Trophoblast cell (in vitro differentiated cells and primary cell): ENCODE data around the gene PRDM1.

Source experiments
- DNase-seq, 2 donors: peaks; one replicate each; pipeline ENCODE4 v3.0.0-alpha.2; 2016
- H2AFZ ChIP-seq: 2 replicates; pipeline ENCODE4 v1.6.1; 2013; ENCODE audit warnings: low read length, moderate library complexity, mild to moderate bottlenecking; ENCODE audit not compliant: insufficient read depth, poor library complexity
- H2AK5ac ChIP-seq: 2 replicates; pipeline ENCODE4 v1.6.1; 2013; ENCODE audit warnings: mild to moderate bottlenecking, low read length
- H2BK120ac ChIP-seq: 2 replicates; pipeline ENCODE4 v1.6.1; 2013; ENCODE audit warnings: low read length, mild to moderate bottlenecking, moderate library complexity; ENCODE audit not compliant: insufficient read depth, poor library complexity
- H2BK12ac ChIP-seq: 2 replicates; pipeline ENCODE4 v1.6.1; 2013; ENCODE audit warnings: mild to moderate bottlenecking, low read length, moderate library complexity
- H2BK5ac ChIP-seq: 2 replicates; pipeline ENCODE4 v1.6.1; 2013; ENCODE audit warnings: low read length, low read depth, moderate library complexity, mild to moderate bottlenecking; ENCODE audit not compliant: poor library complexity
- H3K14ac ChIP-seq: 2 replicates; pipeline ENCODE4 v1.6.1; 2013; ENCODE audit warnings: mild to moderate bottlenecking, low read length
- H3K18ac ChIP-seq: 2 replicates; pipeline ENCODE4 v1.6.1; 2013; ENCODE audit warnings: mild to moderate bottlenecking, low read length
- H3K23ac ChIP-seq: 2 replicates; pipeline ENCODE4 v1.6.1; 2013; ENCODE audit warnings: low read length
- H3K27ac ChIP-seq: 2 replicates; pipeline ENCODE4 v1.5.1; 2013; ENCODE audit warnings: low read depth, mild to moderate bottlenecking, inconsistent platforms, low read length, moderate library complexity
- H3K27me3 ChIP-seq: 2 replicates; pipeline ENCODE4 v1.6.1; 2013; ENCODE audit warnings: inconsistent platforms, mild to moderate bottlenecking, low read length, moderate library complexity; ENCODE audit not compliant: insufficient read depth
- H3K36me3 ChIP-seq, 2 experiments: 1 replicate in 1 of 2; 2 replicates in 1 of 2; pipeline ENCODE4 v1.6.1; 2013; ENCODE audit warnings: low read length in 2 of 2, mild to moderate bottlenecking in 2 of 2, moderate library complexity in 1 of 2; ENCODE audit not compliant: insufficient read depth in 2 of 2, control insufficient read depth in 1 of 2
- H3K4ac ChIP-seq: 2 replicates; pipeline ENCODE4 v1.6.1; 2013; ENCODE audit warnings: low read depth, mild to moderate bottlenecking, low read length, moderate library complexity
- H3K4me1 ChIP-seq, 2 experiments: 1 replicate in 1 of 2; 2 replicates in 1 of 2; pipeline ENCODE4 v1.6.1; 2013; ENCODE audit warnings: low read length in 2 of 2, mild to moderate bottlenecking in 2 of 2, moderate library complexity in 1 of 2; ENCODE audit not compliant: insufficient read depth in 2 of 2, control insufficient read depth in 1 of 2
- H3K4me2 ChIP-seq: 2 replicates; pipeline ENCODE4 v1.6.1; 2013; ENCODE audit warnings: inconsistent platforms, mild to moderate bottlenecking, low read length, moderate library complexity
- H3K4me3 ChIP-seq: 2 replicates; pipeline ENCODE4 v1.5.1; 2013; ENCODE audit warnings: mild to moderate bottlenecking, low read depth, low read length, inconsistent platforms
- H3K79me1 ChIP-seq: one replicate; pipeline ENCODE4 v1.6.1; 2013; ENCODE audit warnings: low read length
- H3K79me2 ChIP-seq: 2 replicates; pipeline ENCODE4 v1.6.1; 2013; ENCODE audit warnings: low read length, mild to moderate bottlenecking; ENCODE audit not compliant: control insufficient read depth, insufficient read depth, poor library complexity
- H3K9ac ChIP-seq: 2 replicates; pipeline ENCODE4 v1.6.1; 2013; ENCODE audit warnings: mild to moderate bottlenecking, low read length
- H3K9me3 ChIP-seq: 2 replicates; pipeline ENCODE4 v1.6.1; 2013; ENCODE audit warnings: low read depth, mild to moderate bottlenecking, control low read depth, inconsistent platforms, low read length; ENCODE audit not compliant: insufficient read depth
- H4K12ac ChIP-seq: 2 replicates; pipeline ENCODE4 v1.6.1; 2013; ENCODE audit warnings: low read depth, mild to moderate bottlenecking, low read length, moderate library complexity
- H4K8ac ChIP-seq: 2 replicates; pipeline ENCODE4 v1.6.1; 2013; ENCODE audit warnings: low read depth, mild to moderate bottlenecking, low read length, moderate library complexity
- H4K91ac ChIP-seq: one replicate; pipeline ENCODE4 v1.6.1; 2013; ENCODE audit warnings: low read depth, mild to moderate bottlenecking, low read length, moderate library complexity
- WGBS: extraction: QIAGEN DNeasy Blood & Tissue Kit; methylation state at CpG from one replicate; pipeline ENCODE4 v1.1.7; 2013; ENCODE audit warnings: missing lambda C conversion rate; ENCODE audit not compliant: insufficient read length, insufficient coverage; ENCODE audit errors: extremely low coverage; 5-methylcytosine and 5-hydroxymethylcytosine counted together

The PRDM1 gene

GRCh38 chr6:106056060-106056745 lies 29.9 kb upstream of the PRDM1 start:
- H2AK5ac ChIP-seq, result no peak overlapping the region

GRCh38 chr6:106056746-106057390 lies 29.3 kb upstream of the PRDM1 start:
- H4K12ac ChIP-seq, result no peak overlapping the region

More at GRCh38 chr6:106056060-106056745, 29.9 kb upstream of the PRDM1 start:
- no peak overlapping the region for H4K12ac ChIP-seq
- no peak overlapping the region for H3K4me3 ChIP-seq
- no peak overlapping the region for H3K4ac ChIP-seq
- no peak overlapping the region for H3K23ac ChIP-seq
- no peak overlapping the region for H3K14ac ChIP-seq
- no peak for DNase-seq
- no peak overlapping the region for H2BK12ac ChIP-seq
- no peaks in the 10 kb centered on the region for H3K4me1 ChIP-seq
- no peak overlapping the region for H3K18ac ChIP-seq
- no CpG with 5 or more reads among the region's 5 CpGs for WGBS
- no peak overlapping the region for H2AFZ ChIP-seq
- no peak overlapping the region for H4K91ac ChIP-seq
- no peak overlapping the region for H3K4me2 ChIP-seq
- H3K9ac ChIP-seq, result no peak overlapping the region
- no peaks in the 10 kb centered on the region for H3K9me3 ChIP-seq
- no peak overlapping the region for H4K8ac ChIP-seq
- no peak overlapping the region for H2BK120ac ChIP-seq
- no peak overlapping the region for H3K27ac ChIP-seq
- H3K27me3 ChIP-seq, result peaks cover 5% of the 10 kb centered on the region
- H2BK5ac ChIP-seq, result no peak overlapping the region
- no peaks in the 10 kb centered on the region for H3K79me1 ChIP-seq
- H3K79me2 ChIP-seq, result no peaks in the 10 kb centered on the region
- H3K36me3 ChIP-seq, result no peaks in the 10 kb centered on the region

GRCh38 chr6:106059331-106059730 lies 26.8 kb upstream of the PRDM1 start:
- H3K4me2 ChIP-seq, result no peak overlapping the region
- H3K4me1 ChIP-seq, result no peaks in the 10 kb centered on the region
- no peaks in the 10 kb centered on the region for H3K9me3 ChIP-seq
- WGBS, result no CpG with 5 or more reads among the region's 2 CpGs
- no peak overlapping the region for H4K8ac ChIP-seq
- no peak overlapping the region for H3K4ac ChIP-seq
- no peak overlapping the region for H2AFZ ChIP-seq
- no peak overlapping the region for H4K12ac ChIP-seq
- H3K27ac ChIP-seq, result no peak overlapping the region
- H2BK120ac ChIP-seq, result no peak overlapping the region
- H3K4me3 ChIP-seq, result no peak overlapping the region
- H3K36me3 ChIP-seq, result no peaks in the 10 kb centered on the region
- H3K79me1 ChIP-seq, result no peaks in the 10 kb centered on the region
- no peak for DNase-seq
- no peak overlapping the region for H3K14ac ChIP-seq
- H3K9ac ChIP-seq, result no peak overlapping the region
- H3K23ac ChIP-seq, result no peak overlapping the region
- H3K27me3 ChIP-seq, result peaks cover 5% of the 10 kb centered on the region
- no peak overlapping the region for H3K18ac ChIP-seq
- H2AK5ac ChIP-seq, result no peak overlapping the region
- H2BK5ac ChIP-seq, result no peak overlapping the region
- no peaks in the 10 kb centered on the region for H3K79me2 ChIP-seq
- no peak overlapping the region for H2BK12ac ChIP-seq
- H4K91ac ChIP-seq, result no peak overlapping the region

More at GRCh38 chr6:106056746-106057390, 29.3 kb upstream of the PRDM1 start:
- H2BK120ac ChIP-seq, result no peak overlapping the region
- H3K4ac ChIP-seq, result no peak overlapping the region
- H4K8ac ChIP-seq, result no peak overlapping the region
- H3K4me2 ChIP-seq, result no peak overlapping the region
- no peak overlapping the region for H2BK12ac ChIP-seq
- H3K23ac ChIP-seq, result no peak overlapping the region
- H2BK5ac ChIP-seq, result no peak overlapping the region
- no peak overlapping the region for H3K4me3 ChIP-seq
- no peaks in the 10 kb centered on the region for H3K79me2 ChIP-seq
- H2AK5ac ChIP-seq, result no peak overlapping the region
- H4K91ac ChIP-seq, result no peak overlapping the region
- H3K14ac ChIP-seq, result no peak overlapping the region
- H3K27me3 ChIP-seq, result peaks cover 5% of the 10 kb centered on the region
- no peak overlapping the region for H3K18ac ChIP-seq
- WGBS, result no CpG with 5 or more reads among the region's 1 CpG
- no peak for DNase-seq
- no peaks in the 10 kb centered on the region for H3K36me3 ChIP-seq
- H3K27ac ChIP-seq, result no peak overlapping the region
- H3K79me1 ChIP-seq, result no peaks in the 10 kb centered on the region
- no peaks in the 10 kb centered on the region for H3K4me1 ChIP-seq
- H3K9ac ChIP-seq, result no peak overlapping the region
- no peak overlapping the region for H2AFZ ChIP-seq
- H3K9me3 ChIP-seq, result no peaks in the 10 kb centered on the region

GRCh38 chr6:106060167-106060566 lies 26.0 kb upstream of the PRDM1 start:
- H3K9ac ChIP-seq, result no peak overlapping the region
- WGBS, result no CpG with 5 or more reads among the region's 3 CpGs
- no peak overlapping the region for H3K27ac ChIP-seq
- no peak overlapping the region for H3K23ac ChIP-seq
- no peaks in the 10 kb centered on the region for H3K79me1 ChIP-seq
- H3K9me3 ChIP-seq, result no peaks in the 10 kb centered on the region
- H3K4me1 ChIP-seq, result no peaks in the 10 kb centered on the region
- H2BK5ac ChIP-seq, result no peak overlapping the region
- no peak overlapping the region for H4K12ac ChIP-seq
- no peak overlapping the region for H2BK120ac ChIP-seq
- no peak overlapping the region for H3K4me2 ChIP-seq
- no peak overlapping the region for H3K4me3 ChIP-seq
- H2AK5ac ChIP-seq, result no peak overlapping the region
- H3K27me3 ChIP-seq, result peaks cover 5% of the 10 kb centered on the region
- H4K91ac ChIP-seq, result no peak overlapping the region
- no peak overlapping the region for H4K8ac ChIP-seq
- H3K36me3 ChIP-seq, result no peaks in the 10 kb centered on the region
- H3K14ac ChIP-seq, result no peak overlapping the region
- H2AFZ ChIP-seq, result no peak overlapping the region
- no peak overlapping the region for H3K4ac ChIP-seq
- DNase-seq, result no peak
- no peak overlapping the region for H3K18ac ChIP-seq
- H3K79me2 ChIP-seq, result no peaks in the 10 kb centered on the region
- no peak overlapping the region for H2BK12ac ChIP-seq
